SKM-1 treated with dmso at 0.1 percent for 144 hours (cell line): ENCODE results near the gene HOXA6.

Experiments
- DNase-seq: peaks from one replicate; lab custom pipeline; 2025; ENCODE audit not compliant: unreplicated experiment; lab: John Stamatoyannopoulos, UW

HOXA6 gene

DNA sequence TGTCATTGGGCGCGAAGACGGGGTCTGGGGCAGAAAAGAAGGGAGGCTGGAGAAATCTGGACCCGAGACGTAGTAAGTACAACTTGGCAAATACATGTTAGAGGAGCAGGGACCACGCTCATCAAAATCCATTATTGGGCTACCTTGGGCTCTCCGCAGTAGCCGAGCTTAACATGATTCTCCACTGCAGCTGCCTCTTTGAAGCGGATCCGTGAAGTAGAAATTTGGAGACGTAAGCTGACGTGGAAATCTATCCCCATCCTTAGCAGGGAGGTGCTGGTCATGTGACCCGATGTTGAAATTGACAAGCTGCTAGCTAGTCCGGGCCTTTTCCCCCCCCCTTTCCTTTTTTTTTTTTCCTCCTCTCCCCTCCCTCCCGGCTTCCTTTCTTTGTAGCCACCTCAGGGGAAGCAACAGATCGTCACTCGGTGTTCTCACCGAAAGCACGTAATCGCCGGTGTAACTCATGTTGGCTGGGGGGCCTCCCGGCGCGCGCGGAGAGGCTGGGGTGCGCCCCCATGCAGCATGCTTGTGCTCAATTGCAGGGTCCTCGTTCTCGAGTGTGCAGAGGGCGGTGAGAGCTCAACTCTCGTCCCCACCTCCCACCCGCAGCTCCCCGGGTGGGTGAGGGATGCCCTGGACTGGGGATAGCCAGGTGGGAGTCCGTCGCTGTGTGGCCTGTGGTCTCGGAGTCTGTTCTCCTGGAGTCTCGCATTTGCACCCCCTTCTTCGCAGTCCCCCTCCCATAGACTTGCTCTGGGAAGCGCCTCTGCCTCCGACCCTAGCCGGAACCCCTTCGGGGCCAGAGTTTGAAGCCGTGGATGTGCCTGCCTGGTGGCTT lies 37.7 kb upstream of the HOXA6 start, which contains the start of gene HOXA11:
Gene HOXA11, minus strand, starts transcription at position 220 of the 841 bp plus-strand sequence. Its CDS starts 88 bp downstream, at position 132.
- no peak for DNase-seq

DNA sequence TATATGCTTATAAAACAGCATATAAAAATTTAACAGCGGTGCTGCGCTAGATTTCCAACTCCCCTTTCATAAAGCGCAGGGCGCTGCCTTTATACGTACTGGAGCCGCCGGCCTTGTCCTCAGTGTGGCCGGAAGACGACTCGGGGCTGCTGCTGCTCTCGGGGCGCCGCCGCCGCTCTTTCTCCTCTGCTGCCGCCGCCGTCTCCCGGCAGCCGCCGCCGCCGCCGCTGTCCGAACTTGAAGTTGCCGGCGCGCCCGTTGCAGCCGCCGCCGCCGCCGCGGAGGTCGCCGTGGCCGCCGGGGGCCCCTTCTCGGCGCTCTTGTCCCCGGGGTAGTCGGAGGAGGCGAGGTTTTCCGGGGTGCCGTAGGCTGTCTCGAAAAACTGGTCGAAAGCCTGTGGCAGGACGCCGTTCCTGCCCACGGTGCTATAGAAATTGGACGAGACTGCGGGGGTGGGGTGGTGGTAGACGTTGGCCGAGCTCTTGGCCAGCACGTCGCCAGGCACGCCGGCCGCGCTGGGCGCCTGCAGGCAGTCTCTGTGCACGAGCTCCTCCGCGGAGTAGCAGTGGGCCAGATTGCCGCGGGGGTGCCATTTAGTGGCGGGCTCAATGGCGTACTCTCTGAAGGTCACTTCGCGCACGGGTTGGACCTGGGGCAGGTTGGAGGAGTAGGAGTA lies 36.9 kb upstream of the HOXA6 start:
- DNase-seq = no peak

DNA sequence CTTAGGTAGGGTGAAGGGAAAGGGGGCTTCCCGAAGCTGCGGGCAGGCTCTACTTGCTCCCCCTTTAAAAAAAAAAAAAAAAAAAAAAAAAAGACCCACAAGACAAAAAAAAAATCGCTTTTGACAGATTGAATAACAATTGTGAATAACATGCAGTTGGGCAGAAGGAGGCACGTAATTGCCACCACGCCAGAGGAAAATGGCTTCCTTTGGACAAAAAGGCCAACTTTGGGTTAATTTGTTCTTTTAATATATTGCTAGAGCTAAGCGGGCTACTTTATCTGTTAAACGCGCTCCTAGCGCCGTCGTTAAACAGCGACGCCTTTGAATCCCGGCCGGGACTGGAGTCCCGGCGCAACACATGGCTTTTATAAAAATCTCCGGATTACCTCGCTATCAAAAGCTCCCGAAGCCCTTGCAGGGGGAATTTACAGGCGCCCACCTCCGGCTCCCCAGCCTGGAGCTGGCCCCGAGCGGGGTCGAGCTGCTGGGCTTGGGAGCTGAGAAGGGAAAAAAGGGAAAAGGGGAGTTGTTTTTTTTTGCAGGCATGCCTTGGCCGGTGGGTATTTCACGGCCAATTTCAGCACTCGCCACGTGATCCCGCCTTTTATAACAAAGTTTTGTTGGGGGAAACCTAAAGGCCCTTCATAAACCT lies 36.2 kb upstream of the HOXA6 start:
- no peak for DNase-seq

DNA sequence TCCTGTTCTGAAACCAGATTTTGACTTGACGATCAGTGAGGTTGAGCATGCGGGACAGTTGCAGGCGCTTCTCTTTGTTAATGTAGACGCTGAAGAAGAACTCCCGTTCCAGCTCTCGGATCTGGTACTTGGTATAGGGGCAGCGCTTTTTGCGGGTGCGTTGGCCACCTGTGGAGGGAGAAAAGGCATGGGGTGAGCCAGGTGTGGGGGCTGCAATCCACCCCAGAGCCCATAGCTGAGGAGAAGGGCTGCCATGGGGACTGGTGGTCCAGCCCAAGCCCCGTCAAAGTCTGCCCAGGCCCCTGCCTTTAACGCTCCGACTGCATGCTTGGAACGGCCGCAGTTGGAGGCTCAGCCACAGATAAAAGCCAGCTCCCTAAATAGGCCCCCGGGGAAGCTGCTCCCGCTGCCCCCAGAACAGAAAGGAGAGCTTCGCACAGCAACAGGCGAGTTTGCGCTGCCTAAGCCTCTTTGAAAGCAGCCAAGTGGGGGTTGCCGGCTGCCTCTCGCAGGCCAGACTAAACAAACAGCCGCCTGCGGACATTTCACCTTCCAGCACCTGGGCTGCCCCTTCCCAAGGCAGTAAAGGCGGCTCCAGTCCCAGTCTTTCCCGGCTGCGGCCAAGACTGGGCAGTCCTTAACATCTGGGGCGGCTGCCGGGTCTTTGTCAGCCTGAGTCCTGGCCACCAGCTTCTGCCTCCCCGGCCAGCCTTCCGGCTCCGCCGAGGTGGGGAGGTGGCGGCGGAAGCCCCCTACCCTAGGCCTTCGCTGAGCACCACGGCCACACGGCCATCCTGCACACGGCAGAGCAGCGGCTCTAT lies 35.5 kb upstream of the HOXA6 start:
- no peak for DNase-seq

DNA sequence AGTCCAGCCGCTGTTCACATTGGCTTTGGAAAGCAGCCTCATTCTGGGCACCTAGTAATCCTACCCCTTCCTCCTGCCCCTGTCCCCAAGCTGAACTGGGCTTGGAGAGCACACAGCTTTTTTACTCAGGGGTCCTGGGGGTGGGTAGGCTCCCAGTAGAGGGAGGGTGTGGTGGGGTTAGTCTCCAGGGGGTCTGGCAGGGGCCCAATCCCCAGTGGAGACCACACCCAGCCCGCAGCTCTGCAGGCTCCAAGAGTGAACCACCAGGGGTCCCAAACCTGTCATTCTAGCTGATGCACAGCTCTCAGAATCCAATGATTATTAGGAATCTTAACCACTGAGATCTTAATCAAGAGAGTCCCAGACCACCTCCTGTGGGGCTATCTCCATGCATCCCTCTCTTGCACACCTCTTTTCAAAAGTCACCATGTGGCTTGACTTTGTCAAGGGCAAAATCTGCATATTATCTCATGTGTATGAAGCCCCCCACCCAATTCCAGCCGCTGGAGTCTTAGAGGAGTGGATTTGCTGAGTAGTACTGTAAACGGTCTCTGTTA lies 34.8 kb upstream of the HOXA6 start:
- DNase-seq = no peak

DNA sequence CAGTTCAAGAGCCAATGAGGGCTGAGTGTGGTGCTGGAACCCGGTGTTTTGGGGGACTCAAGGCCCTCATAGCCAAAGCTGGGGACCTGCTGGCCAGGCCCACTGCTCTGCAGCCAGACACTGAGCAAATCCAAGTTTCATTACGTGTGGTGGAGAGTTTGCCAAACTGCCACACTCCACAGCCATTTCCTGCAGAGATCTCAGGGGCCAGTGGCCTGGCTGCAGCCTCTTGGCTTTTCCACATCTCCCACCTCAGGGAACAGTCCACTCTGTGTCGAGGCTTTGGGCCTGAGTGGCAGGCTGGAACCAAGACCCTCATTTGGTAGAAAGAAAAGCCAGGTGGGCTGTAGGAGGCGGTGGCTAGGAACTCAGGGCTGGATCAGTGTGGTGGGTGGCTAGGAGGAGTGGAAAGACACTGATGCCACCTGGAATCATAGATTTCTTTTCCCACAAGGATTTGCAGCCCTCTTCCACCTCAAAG lies 34.3 kb upstream of the HOXA6 start:
- no peak for DNase-seq

DNA sequence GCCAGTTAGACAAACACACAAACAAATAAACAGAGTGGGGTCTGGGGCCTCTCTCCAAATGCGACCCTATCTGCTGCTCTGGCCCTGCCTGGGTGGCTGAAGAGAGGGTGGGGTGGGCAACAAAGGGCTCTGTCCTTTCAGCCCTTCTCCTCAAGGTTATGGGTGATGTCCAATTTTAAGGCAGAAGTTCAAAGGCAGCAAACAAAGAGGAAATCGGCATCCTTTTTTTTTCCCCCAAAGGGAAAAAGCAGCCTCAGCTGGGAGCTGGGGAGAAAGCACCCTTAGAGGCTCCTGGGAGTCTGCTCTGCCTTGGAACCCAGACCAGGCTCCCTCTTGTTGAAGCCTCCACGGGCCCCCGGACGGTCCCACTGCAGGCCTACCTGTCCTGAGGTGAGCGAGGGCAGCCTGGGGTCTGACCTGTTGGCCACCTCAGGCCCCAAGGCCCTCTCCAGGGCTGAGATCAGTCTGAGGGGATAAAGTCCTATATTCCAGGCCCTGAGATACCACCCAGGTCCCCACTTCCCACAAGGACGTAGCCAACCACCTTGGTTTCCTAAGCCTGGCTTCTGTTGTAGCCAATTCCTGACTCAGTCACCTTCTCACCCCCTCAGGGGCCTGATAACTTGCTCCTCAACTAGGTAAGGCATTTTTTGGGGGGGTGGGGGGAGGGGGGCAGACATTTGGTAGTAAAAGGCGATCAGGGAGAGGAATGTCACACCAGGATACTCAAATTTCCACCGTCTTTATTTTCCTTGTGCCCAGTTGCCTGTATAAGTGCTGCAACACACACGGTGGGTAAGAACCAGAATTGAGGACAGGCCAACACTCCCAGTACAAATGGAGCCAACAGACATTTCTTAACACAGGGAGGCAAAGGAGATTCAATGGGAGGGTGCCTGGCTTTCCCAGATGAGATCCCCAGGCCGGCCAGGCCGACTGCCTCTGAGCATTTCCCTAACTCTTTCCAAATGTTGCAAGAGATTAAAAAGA lies 33.2 kb upstream of the HOXA6 start:
- no peak for DNase-seq

DNA sequence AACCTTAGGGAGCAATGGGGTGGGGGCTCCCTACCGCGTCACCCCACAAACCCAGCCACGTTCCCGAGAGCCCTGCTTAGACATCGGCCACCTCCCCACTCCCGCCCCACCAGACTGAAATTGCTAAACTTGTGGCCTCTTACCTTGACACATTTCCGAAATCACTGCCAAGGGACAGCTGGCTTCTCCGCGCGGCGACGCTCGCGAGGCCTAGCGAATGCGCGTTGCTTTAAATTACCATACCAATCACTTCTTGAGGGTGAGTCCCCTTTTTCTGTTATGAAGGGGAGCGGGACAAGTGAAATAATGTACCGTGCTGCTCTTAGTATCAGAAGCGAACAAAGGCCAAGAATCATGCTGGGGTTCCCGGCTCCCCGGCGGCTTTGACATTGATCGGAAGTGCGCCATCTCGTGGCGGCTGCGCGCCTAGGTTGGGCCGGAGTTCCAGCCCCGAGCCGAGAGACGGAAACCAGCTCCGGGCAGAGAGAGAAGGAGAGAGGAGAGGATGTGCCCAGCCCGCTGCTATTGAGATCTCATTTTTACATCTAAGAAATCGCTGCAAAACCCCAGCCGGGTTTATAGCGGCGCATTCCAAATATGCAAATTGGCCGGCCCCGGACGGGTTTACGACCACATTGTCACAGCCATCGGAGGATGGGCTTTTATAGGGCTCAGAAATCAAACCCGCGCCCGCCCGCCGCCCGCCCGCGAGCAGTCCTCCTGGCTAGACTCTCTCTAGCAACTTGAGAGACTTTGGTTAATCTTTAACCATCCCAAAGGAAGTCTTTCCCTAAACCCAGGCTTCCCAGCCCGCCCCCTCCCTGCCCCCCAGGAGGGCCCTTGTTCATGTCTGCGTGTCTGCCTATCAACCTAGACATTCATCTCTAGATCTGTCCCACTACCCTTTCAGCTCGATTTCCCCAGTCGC lies 32.2 kb upstream of the HOXA6 start:
- peak; percentile 49 for DNase-seq

DNA sequence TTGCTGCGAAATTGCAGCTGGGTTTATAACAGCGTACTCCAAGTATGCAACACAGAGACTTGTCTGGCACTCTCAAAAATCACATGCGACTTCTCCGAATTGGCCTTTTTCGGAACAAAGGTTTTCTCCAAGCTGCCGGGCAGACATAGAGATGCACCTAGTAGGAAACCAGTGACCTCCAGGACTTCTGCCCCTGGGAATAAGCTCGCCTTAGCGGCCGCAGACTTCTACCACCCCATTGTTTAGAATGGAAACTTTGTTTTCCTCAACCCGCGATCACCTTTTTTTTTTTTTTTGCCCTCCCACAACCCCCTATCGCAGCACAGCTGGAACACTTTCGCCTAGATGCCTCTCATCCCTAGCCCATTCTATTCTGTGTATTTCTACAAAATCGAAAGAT lies 31.5 kb upstream of the HOXA6 start:
- no peak for DNase-seq

DNA sequence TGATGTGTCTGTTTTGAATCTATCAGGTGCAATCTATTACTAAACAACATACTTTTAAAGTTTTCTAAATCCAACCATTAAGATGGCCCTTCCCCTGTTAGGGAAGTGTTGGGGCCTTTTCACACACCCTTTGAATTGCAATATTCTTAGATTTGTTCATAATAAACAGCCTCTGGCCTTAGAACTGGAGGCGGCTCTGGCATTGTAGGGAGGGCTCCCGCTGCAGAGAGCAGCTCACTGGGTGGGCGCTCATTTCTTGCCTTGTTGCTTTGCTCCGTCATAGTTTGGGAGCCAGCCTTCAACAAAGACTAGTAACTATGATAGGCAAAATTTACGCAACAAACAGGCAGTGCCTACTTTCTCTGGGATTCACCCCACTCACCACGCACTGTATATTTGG lies 30.8 kb upstream of the HOXA6 start:
- no peak for DNase-seq

DNA sequence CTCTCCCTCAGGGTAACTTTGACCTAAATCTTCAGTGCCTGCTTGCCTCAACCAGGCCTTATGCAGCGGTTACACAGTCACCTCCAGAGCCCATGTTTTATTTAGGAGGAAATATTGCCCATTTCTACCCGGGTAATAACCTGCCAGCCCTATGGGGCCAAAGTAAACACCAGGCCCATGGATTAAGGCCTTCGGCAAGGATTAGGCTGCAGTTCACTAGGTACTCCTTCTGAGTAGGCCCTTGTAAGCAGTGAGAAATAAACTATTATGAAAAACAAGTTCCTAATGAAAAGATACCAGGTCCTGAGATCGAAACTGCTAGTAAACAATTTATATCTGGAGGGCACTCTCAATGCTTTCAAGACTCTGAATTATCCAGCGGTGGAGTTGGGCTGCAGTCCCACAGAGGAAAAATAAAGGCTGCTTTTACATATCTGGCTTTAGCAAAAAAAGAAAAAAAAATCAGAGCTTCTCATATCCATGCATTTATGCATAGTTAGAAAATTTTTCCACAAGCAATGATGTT lies 30.3 kb upstream of the HOXA6 start:
- no peak for DNase-seq

DNA sequence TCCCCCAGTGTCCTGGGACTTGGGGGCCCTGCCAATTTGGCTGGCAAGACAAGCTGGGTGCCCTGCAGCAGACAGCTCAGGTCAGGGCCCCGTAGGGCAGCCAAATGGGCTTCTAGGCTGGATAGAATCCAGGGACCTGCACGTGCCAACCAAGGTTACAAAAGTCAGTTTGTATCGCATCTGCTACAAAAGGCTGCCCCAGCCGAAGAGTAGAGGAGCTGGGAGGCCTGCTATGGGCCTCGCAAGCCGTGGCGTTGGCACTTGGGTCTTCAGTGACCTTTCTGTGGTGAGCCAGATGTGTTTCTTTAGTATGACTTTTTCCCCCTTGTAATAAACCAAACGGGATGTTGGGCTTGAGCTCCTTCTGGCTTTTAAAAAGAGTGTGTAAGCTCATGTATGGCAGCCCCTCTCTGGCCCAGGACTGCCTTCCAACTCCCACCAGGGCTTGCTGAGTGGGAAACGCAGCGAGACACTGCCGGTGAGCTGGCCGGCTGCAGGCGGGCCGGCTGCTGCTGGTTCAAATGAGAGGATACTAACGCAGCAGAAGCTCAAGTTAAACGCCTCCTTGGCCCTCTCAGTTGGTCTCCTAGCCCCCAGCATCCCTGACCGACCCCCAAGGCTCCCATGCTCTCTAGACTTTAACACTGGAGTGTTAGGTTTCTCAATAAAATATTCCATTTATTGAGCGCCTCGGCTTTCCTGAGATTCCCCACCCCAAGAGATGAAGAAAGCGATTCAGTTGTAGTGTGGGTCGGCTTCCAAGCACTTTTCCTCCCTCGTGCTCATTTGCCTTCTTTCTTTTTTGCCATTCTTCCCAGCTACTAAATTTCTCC lies 29.6 kb upstream of the HOXA6 start:
- DNase-seq = no peak

DNA sequence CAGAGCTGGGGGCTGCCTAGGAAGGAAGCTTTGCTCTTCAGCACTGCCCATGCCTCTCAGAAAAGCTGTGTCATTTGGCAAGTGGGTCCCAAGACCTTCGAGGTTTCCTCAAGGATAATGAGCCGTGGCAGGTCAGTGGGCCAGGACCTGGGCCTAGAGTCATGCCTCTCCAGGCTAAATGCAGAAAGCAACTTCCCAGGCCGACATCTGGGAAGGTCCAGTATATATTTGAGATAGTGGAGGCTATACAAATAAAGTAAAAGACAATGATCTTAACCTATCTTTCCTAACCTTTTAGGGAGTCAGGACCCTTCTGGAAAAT lies 28.9 kb upstream of the HOXA6 start:
- no peak for DNase-seq

DNA sequence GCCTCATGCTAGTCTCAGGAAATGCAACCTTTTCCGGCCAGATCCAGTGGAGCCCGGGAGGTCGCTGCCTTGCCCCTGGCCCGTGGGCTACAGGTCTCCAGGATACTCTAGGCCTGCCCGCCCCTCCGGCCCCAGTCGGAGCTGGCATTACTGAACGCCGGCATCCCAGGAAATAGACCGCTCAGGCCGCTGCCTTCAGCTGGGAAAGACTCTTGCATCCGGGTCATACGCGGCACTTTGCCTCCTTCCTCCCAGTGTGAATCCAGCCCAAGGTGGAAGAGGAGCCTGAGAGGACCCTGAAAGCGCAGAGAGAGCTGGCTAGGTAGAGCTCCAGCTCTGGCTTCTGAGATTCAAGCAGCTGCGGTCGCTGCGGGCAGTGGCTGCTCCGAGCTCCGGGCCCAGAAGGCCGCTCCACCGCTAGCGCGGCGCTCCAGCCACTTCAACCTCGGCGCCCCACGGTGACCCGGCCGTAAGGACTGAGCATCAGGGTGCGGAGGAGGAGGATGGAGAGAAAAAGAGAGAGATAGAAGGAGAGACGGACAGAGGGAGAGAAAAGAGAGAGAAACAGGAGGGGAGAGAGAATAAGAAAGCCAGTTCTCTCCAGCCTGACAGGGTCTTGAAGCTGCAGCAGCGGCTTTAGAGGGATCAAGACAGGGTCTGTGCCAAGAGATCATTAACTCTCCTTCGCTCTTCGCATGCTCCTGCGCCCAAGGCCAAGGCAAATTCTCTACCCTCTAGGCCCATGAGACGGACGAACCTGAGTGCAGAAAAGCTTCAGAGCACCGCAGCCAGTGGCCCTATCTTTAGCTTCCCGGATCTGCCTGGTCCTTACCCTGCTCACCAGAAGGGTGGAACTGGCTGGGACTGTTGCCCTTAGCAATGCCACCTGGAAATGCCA lies 28.3 kb upstream of the HOXA6 start:
- no peak for DNase-seq

DNA sequence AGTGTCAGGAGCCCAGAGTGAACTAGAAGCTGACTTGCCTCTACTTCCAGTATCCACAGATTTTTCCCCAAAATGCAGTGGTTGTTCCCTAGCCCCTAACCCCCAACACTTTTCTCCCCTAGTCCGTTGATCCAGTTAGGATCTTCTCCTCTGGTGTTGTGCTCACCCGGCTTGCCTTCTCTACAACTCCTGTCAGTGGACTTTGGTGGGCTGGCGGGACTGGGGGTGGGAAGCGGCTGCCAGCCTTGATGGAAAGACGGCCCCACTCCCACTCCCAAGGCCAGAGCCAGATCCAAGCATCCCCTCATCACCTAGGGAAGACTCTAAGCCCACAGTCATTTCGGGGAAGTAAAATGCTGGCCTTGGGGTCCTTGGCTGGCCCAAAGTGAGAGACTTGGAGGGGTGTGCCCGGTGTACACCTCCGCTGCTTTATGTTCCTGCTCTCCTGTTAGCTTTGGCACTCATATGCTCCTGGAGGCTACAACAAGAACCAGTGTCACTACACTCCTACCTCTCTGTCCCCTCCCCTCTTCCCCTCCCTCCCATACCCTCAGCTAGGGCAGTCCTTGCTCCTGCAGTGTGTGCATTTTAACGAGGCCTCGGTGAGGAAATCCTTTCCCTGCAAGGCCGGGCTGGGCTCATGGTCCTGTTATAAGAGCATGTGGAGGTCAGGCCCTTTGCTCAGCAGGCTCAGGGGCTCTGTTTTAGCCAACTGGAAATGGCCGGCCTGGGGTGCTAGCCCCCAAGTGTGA lies 27.5 kb upstream of the HOXA6 start:
- no peak for DNase-seq
